GM12878 (cell line): Measurements from ENCODE around the gene BCL2. TPM values are rescaled to one million over a fixed set of nuclear protein-coding genes. Genes with fewer than 3 reads are reported as not detected.

ENCODE experiments used
- CHD4 ChIP-seq: fragments of 200-600 bp; sonication (generic); IDR thresholded peaks from 2 replicates; pipeline ENCODE4 v1.6.1; 2016; ENCODE audit warnings: mild to moderate bottlenecking
- CREM ChIP-seq: IDR thresholded peaks from 2 replicates; pipeline ENCODE4 v1.6.1; 2014; ENCODE audit warnings: antibody characterized with exemption, low read depth
- IKZF2 ChIP-seq, 2 experiments: fragments of 450-650 bp; IDR thresholded peaks; 2 replicates each; pipeline ENCODE4 v1.6.1; 2017; ENCODE audit warnings: mild to moderate bottlenecking in 2 of 2, moderate library complexity in 2 of 2
- JUNB ChIP-seq: IDR thresholded peaks from 2 replicates; pipeline ENCODE4 v1.6.1; 2016; ENCODE audit warnings: antibody characterized with exemption, mild to moderate bottlenecking
- KLF5 ChIP-seq: fragments of 450-650 bp; IDR thresholded peaks from 2 replicates; pipeline ENCODE4 v1.6.1; 2014; ENCODE audit warnings: mild to moderate bottlenecking; ENCODE audit not compliant: partially characterized antibody
- MEF2A ChIP-seq: IDR thresholded peaks from 2 replicates; pipeline ENCODE4 v1.6.1; 2011; ENCODE audit warnings: low read depth, mild to moderate bottlenecking, low read length, moderate library complexity; ENCODE audit not compliant: insufficient read depth
- MYB ChIP-seq: fragments of 150-350 bp; IDR thresholded peaks from 2 replicates; pipeline ENCODE4 v1.6.1; 2014; ENCODE audit warnings: mild to moderate bottlenecking, low read depth, low read length, borderline replicate concordance
- MYC ChIP-seq: IDR thresholded peaks from 2 replicates; pipeline ENCODE4 v1.6.1; 2011; ENCODE audit warnings: mild to moderate bottlenecking, low read length, moderate library complexity, inconsistent platforms; ENCODE audit not compliant: insufficient read depth, insufficient replicate concordance, insufficient read length, severe bottlenecking
- NKRF ChIP-seq: fragments of 450-650 bp; conservative IDR thresholded peaks from 2 replicates; pipeline ENCODE4 v1.6.1; 2017; ENCODE audit warnings: mild to moderate bottlenecking, moderate library complexity
- RAD21 ChIP-seq: IDR thresholded peaks from 2 replicates; pipeline ENCODE4 v1.6.1; 2011; ENCODE audit warnings: mild to moderate bottlenecking, low read depth, low read length, moderate library complexity; ENCODE audit not compliant: insufficient read depth
- RB1 ChIP-seq: fragments of 450-650 bp; formaldehyde crosslinking; IDR thresholded peaks from 2 replicates; pipeline ENCODE4 v1.6.1; 2017; ENCODE audit warnings: mild to moderate bottlenecking, borderline replicate concordance
- RBBP5 ChIP-seq: fragments of 200-600 bp; sonication (generic); conservative IDR thresholded peaks from 2 replicates; pipeline ENCODE4 v1.6.1; 2016
- SIX5 ChIP-seq: IDR thresholded peaks from 2 replicates; pipeline ENCODE4 v1.6.1; 2011; ENCODE audit warnings: mild to moderate bottlenecking, low read depth, low read length, moderate library complexity; ENCODE audit not compliant: severe bottlenecking
- SP1 ChIP-seq: IDR thresholded peaks from one replicate; pipeline ENCODE4 v1.6.1; 2011; ENCODE audit warnings: low read depth, low read length
- SREBF2 ChIP-seq: IDR thresholded peaks from 2 replicates; pipeline ENCODE4 v1.6.1; 2012; ENCODE audit warnings: mild to moderate bottlenecking, low read length
- SRF ChIP-seq, 2 experiments: IDR thresholded peaks; 2 replicates each; pipeline ENCODE4 v1.6.1; 2011; ENCODE audit warnings: low read depth in 2 of 2, low read length in 2 of 2, mild to moderate bottlenecking in 1 of 2, moderate library complexity in 1 of 2
- TAF1 ChIP-seq: IDR thresholded peaks from 2 replicates; pipeline ENCODE4 v1.6.1; 2011; ENCODE audit warnings: mild to moderate bottlenecking, low read depth, low read length, borderline replicate concordance
- TARDBP ChIP-seq: IDR thresholded peaks from 2 replicates; pipeline ENCODE4 v1.6.1; 2016; ENCODE audit warnings: borderline replicate concordance
- USF1 ChIP-seq: IDR thresholded peaks from 2 replicates; pipeline ENCODE4 v1.6.1; 2011; ENCODE audit warnings: borderline replicate concordance, low read depth, mild to moderate bottlenecking, moderate library complexity, mixed read lengths, low read length; ENCODE audit not compliant: insufficient read depth; ENCODE audit errors: extremely low read length
- ZBED1 ChIP-seq: IDR thresholded peaks from 2 replicates; pipeline ENCODE4 v1.6.1; 2016; ENCODE audit warnings: borderline replicate concordance
- polyA plus RNA-seq, 11 experiments: library from polyadenylated mRNA; depleted of rRNA in 4 of 11; unstranded in 6 of 11; stranded (reverse) in 5 of 11; fragments of >200 nt; fragmentation: Nextera tagmentation in 4 of 11; fragmentation: Illumina TruSeq in 1 of 11; extraction: Ambion mirVana in 4 of 11; extraction: Trizol in 1 of 11; gene quantifications; 1 replicate in 1 of 11; 2 replicates in 10 of 11; pipeline versions ENCODE4 v1.2.1 to v1.2.3, GENCODE V29; 2011 to 2016; ENCODE audit warnings: inconsistent platforms in 2 of 11, missing spikeins in 2 of 11, low read depth in 1 of 11
- total RNA-seq, 4 experiments: library from RNA; depleted of rRNA in 3 of 4; stranded (reverse); fragments of >200 nt in 3 of 4; fragmentation: Illumina TruSeq in 1 of 4; extraction: Trizol in 1 of 4; gene quantifications; 2 replicates each; pipeline versions ENCODE4 v1.2.1 to v1.2.3, GENCODE V29; 2013 to 2021
- TF ChIP-seq, protein P1 (sequence below): IDR thresholded peaks from 2 replicates; pipeline ENCODE4 v1.6.1; 2011; ENCODE audit warnings: low read depth, low read length, improper control_type of control experiment, borderline replicate concordance
- TF ChIP-seq, protein P2 (sequence below): fragments of 150-350 bp; IDR thresholded peaks from 2 replicates; pipeline ENCODE4 v1.6.1; 2016; ENCODE audit warnings: low read depth, low read length

Gene BCL2
- total and polyA plus RNA-seq, 10 of the 15 experiments (the other 5 are each of a cell fraction or from before 2014, with no cell fraction given), result 4.1 to 47.8 (median 19.3) TPM

DNA sequence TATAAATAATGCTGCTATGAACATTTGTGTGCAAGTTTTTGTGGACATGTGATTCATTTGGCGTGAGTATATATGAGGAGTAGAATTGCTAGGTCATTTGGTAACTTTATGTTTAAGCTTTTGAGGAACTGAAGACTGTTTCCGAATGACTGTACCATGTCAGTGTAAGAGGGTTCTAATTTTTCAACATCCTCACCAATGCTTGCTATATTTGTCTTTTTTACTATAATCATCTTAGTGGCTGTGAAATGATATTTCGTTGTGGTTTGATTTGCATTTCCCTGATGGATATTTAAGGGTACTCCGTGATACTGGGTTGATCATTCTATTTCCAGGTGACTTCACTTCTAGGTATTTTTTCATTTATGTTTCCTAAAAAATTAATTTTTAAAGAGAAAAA is 241.1 kb downstream of the BCL2 start (continued):
- TF ChIP-seq SRF (IDR thresholded peaks at IDR 0.05; ENCODE audit: low read depth in 2 of 2, low read length in 2 of 2) (peak in 1 of 2 experiments; percentile 56; a peak in 1 of 4 replicates), JUNB (peak; percentile 98), KLF5 (no peak), NKRF (no peak), IKZF2 (IDR thresholded peaks at IDR 0.05) (peak; percentile 88 to 92), RB1 (no peak; the same call in 1 of the 2 replicates), TAF1 (no peak), TARDBP (no peak), CREM (peak; percentile 91), SIX5 (no peak), MYC (no peak), MYB (peak; percentile 75; the same call in 1 of the 2 replicates), RAD21 (no peak), USF1 (no peak), RBBP5 (no peak), SREBF2 (no peak), MEF2A (peak; percentile 99), SP1 (peak; percentile 51), CHD4 (no peak), ZBED1 (peak; percentile 93)
- TF ChIP-seq, protein P1, sequence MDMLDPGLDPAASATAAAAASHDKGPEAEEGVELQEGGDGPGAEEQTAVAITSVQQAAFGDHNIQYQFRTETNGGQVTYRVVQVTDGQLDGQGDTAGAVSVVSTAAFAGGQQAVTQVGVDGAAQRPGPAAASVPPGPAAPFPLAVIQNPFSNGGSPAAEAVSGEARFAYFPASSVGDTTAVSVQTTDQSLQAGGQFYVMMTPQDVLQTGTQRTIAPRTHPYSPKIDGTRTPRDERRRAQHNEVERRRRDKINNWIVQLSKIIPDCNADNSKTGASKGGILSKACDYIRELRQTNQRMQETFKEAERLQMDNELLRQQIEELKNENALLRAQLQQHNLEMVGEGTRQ, result peak; percentile 48; the same call in 1 of the 2 replicates
- TF ChIP-seq, protein P2, sequence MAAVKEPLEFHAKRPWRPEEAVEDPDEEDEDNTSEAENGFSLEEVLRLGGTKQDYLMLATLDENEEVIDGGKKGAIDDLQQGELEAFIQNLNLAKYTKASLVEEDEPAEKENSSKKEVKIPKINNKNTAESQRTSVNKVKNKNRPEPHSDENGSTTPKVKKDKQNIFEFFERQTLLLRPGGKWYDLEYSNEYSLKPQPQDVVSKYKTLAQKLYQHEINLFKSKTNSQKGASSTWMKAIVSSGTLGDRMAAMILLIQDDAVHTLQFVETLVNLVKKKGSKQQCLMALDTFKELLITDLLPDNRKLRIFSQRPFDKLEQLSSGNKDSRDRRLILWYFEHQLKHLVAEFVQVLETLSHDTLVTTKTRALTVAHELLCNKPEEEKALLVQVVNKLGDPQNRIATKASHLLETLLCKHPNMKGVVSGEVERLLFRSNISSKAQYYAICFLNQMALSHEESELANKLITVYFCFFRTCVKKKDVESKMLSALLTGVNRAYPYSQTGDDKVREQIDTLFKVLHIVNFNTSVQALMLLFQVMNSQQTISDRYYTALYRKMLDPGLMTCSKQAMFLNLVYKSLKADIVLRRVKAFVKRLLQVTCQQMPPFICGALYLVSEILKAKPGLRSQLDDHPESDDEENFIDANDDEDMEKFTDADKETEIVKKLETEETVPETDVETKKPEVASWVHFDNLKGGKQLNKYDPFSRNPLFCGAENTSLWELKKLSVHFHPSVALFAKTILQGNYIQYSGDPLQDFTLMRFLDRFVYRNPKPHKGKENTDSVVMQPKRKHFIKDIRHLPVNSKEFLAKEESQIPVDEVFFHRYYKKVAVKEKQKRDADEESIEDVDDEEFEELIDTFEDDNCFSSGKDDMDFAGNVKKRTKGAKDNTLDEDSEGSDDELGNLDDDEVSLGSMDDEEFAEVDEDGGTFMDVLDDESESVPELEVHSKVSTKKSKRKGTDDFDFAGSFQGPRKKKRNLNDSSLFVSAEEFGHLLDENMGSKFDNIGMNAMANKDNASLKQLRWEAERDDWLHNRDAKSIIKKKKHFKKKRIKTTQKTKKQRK, result no peak
